ENCODE results near the gene CDHR1.

Gene CDHR1

GRCh38 chr10:84233940-84234339, 39.6 kb downstream of the CDHR1 start:
- no peak for DNase-seq (ENCODE audit: low spot score)

DNA sequence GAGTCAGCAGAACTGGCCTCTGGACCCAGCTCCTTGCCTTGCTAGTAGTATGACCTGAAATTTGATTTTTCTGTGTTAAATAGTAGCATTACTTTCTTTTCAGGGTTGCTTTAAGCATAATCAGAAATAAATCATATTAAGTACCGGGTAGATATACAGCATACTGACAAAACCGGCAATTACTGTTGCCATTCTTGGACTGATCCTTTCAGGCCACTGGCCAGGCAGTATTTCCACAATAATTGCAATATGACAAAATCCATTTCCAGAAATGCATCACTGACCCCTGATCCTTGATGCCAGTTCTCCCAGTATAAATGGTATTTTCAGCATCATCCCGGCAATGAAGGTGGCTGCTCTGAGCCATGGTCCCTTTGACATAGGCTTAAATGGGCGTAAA, 40.1 kb downstream of the CDHR1 start:
- no peak for DNase-seq (ENCODE audit: low spot score)

GRCh38 chr10:84235096-84235495, 40.8 kb downstream of the CDHR1 start:
- DNase-seq (ENCODE audit: low spot score) = no peak

DNA sequence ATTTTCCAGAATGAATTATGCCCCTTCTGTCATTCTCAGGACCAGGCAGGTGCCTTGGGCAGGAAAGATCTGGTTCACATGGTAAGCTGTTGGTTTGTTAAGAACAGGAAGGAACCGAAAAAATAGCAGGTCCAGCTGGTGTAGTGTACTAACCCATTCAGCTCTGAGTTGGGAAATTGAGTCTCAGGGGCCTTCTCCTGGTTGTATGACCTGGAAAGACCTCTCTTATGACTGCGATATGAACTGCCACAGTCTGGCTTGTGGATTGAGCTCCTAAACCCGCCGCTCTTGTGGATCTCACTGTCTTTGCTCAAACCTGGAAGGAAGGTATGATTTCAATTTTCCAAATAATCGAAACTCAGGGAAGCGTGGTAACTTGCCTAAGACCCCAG, 42.5 kb downstream of the CDHR1 start:
- DNase-seq (ENCODE audit: low spot score) = no peak

DNA sequence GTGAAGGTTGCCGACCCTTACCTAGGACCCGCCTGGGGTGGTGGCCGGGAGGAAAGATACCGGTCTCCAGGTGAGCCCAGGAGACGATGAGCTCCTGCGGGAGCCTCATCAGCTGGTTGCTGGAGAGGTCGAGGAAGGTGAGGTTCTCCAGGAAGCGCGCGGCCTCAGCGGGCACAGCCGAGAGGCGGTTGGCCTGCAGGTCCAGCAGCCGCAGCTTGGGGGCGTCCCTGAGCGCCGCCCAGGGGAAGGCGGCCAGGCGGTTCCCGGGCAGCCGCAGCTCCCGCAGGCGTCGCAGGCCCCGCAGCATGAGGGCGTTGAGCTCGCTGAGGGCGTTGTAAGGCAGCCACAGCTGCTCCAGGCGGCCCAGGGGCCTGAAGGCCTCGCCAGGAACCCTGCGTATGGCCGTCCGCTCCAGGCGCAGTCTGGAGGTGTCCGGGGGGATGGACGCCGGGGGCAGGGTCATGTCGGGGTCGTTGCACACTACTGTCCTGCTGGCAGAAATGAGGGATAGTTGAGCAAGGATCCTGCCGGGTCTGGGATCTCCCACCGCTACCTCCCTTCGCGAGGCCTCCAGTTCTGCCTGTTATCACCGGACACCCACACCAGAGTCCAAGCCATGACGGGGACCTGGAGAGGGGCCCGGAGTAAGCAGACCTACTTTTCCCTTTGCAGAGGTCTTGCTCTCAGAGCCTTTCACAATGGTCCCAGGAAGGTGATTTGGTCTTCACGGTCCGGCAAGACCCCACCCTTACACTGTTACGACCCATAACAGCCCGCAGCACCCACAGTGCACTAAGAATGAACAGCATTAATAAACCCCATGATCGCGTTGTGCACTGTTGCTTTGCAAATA, 43.1 kb downstream of the CDHR1 start:
- DNase-seq (ENCODE audit: low spot score) = no peak

DNA sequence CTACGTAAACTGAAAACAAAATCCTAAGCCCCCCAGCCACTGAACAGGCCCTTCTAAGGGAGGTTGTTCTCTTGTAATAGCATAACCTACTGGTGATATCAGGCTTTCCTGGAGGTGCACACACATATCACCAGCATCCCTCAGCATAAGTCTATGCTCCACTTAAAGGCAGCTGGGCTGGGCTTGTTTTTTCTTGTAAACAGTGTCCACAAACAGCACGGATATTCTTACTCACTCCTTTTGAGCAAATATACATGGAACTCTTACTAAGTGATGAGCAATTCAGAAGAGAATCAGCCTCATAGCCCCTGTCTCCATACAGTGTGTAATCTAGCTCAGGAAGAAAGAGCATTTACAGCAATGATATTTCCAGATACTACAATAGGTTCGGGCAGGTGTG, 44.6 kb downstream of the CDHR1 start:
- no peak for DNase-seq (ENCODE audit: low spot score)

- DNase-seq (ENCODE audit: low spot score) = no peak
Observed at GRCh38 chr10:84241185-84241790, 47.0 kb downstream of the CDHR1 start, which contains the start of gene LRIT1. Gene LRIT1, minus strand, starts transcription at chr10:84241546. Its CDS starts 107 bp downstream, at chr10:84241439.

DNA sequence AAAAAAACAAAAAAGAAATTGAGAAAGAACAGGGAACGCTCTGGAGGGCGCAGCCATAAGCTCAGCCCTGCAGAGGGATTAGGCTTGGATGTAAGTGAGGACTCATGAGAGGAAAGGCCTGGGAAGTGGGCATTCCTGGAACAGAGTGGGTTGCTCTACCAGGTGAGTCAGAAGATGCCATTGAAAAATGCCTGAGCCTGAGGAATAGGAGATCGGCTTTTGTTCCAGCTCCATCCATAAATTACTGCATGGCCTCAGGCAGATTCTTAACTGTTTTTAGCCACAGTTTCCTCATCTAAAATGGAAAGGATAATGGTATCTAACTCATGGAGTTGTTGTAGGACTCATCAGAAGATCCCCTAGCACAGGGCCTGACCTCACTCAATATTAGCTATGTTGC, 49.4 kb downstream of the CDHR1 start:
- DNase-seq (ENCODE audit: low spot score) = no peak

DNA sequence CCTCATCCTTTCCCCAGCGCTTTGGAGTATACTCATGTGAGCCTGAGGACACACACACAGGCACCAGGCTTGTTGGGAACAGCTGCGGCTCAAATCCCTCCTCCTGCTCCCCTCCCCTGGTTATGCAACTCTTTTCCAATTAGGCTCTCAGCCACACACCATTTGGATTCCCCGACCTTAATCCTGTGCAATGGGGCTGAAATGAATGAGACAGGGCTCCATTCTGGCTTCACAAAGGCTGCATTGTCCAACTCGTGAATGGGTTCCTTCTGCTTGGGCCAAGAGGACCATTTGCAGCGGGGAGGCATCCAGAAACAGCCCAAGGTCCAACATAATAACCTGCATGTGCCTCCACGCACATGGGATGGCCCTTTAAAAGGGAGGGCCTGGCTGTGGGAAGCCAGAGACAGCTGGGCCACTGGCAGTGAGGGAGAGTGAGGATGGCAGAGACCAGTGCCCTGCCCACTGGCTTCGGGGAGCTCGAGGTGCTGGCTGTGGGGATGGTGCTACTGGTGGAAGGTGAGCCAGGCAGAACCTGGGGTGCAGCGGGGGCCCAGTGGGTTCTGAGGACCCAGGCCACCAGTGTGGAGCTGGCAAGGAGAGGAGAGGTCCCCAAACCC, 50.4 kb downstream of the CDHR1 start, which contains the start of gene RGR:
Gene RGR, plus strand, starts transcription at position 403 of the 620 bp plus-strand sequence. Its CDS starts 38 bp downstream, at position 441.
- peak; percentile 98 for DNase-seq (ENCODE audit: low spot score)

DNA sequence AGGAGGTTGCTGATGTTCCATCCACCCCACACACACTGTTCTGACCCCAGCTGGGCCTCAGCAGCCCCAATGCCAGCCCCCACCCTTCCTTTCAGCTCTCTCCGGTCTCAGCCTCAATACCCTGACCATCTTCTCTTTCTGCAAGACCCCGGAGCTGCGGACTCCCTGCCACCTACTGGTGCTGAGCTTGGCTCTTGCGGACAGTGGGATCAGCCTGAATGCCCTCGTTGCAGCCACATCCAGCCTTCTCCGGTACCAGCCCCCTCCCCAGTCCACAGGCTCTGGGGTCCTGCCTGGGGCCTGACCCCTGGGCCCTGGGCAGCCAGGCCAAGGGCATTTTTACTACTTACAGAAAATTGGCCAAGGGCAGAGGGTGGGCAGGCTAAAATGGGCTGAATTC, 53.2 kb downstream of the CDHR1 start:
- no peak for DNase-seq (ENCODE audit: low spot score)

- no peak for DNase-seq (ENCODE audit: low spot score)
Observed at GRCh38 chr10:84248794-84249193, 54.5 kb downstream of the CDHR1 start.

DNA sequence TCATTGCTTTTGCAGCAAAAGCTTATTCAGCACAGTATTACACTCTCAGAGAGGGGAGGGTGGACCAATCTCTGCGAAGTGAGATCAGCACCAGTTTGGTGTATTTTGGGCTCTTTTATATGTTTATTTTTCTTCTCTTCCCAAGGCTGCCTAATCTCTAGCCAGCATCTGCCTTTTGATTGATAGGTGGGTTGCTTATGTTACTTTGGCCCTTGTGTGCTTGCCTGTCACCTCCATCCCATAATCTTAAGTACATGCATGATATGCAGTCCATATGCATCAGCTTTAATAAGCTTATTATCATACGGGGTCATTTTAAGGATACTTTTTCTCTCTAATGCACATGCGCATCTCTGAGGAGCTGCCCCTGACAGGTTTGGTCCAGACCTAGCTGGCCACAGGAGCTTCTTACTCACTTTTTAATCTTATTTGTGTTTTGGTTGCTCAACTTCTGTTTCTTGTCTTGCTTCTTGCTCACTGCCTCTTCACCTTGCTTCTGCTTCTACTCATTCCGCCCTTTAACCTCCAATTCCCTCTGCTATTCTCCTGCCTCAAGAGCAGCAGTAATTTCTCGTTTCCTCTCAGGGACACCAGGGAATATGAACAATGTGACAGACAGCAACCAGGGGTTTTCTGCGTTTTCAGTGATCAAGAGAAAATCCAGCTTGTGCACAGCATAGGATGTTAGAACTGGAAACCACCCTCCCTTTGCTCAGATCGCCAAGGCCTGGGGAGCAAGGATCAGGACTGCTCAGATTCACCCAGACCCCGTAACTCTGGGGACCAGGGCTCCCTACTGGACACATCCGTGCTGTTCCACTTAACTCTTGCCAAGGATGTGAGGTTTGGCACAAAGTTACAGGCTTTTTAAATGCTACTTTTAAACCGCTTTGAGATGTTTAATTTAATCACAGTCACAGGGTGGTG, 60.5 kb downstream of the CDHR1 start:
- DNase-seq (ENCODE audit: low spot score) = no peak

GRCh38 chr10:84256510-84257342, 62.4 kb downstream of the CDHR1 start:
- peak; percentile 67 for DNase-seq (ENCODE audit: low spot score)

- no peak for DNase-seq (ENCODE audit: low spot score)
Observed at GRCh38 chr10:84257343-84258020, 63.1 kb downstream of the CDHR1 start.

- no peak for DNase-seq (ENCODE audit: low spot score)
Observed at GRCh38 chr10:84258034-84258695, 63.8 kb downstream of the CDHR1 start.

DNA sequence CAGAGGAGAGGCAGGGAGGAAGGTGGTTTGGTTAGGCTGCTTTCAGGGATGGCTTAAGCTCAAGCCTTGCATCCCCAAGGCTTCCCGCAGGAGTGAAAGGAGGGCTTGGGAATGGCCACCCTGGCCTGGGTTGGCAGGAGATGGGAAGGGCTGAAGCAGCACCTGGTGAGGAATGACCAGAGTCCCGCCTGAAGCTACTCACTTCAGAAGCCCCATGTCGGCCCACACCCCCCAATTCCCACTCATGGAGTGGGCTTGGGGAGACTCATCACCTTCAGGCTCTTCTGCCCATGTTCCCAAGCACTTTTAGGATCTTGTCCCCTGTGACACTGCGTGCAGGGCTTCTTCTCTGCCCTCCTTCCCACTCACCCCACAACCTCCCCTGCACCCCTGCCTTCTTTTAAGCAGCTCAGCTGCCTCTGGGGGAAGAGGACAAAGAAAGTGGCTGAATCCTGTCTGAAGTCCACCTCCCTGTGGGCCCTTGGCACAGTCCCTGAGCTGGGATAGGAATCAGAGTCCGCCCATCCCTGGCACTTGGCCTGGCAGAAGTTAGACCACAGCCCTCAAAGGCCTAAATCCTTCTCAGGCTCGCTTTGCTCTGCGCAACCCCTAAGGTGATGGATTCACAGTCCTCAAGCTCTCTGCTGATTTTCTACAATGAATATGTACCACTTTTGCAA, 67.0 kb downstream of the CDHR1 start:
- DNase-seq (ENCODE audit: low spot score) = no peak

- no peak for DNase-seq (ENCODE audit: low spot score)
Observed at GRCh38 chr10:84262190-84262956, 68.0 kb downstream of the CDHR1 start.

GRCh38 chr10:84263716-84264115, 69.4 kb downstream of the CDHR1 start:
- DNase-seq (ENCODE audit: low spot score) = no peak
